D721Med (cell line): ENCODE data around the gene MGAT4C.

Experiments used
- DNase-seq: peaks from one replicate; pipeline ENCODE4 v3.0.0; 2011; ENCODE audit warnings: low spot score; ENCODE audit not compliant: insufficient read length
- FAIRE-seq: peaks from 2 replicates; lab custom pipeline; 2011; peaks lifted over from hg19 to GRCh38; lab: Jason Lieb, UNC
- CTCF ChIP-seq: IDR thresholded peaks from 2 replicates; pipeline ENCODE4 v1.5.1; 2012; ENCODE audit warnings: mild to moderate bottlenecking, control low read depth; ENCODE audit not compliant: insufficient read depth; ENCODE audit errors: missing control alignments

MGAT4C gene

GRCh38 chr12:86052921-86053320, 203.3 kb downstream of the MGAT4C start:
- FAIRE-seq (no peak), DNase-seq (no peak)
- no peak for TF ChIP-seq CTCF

DNA sequence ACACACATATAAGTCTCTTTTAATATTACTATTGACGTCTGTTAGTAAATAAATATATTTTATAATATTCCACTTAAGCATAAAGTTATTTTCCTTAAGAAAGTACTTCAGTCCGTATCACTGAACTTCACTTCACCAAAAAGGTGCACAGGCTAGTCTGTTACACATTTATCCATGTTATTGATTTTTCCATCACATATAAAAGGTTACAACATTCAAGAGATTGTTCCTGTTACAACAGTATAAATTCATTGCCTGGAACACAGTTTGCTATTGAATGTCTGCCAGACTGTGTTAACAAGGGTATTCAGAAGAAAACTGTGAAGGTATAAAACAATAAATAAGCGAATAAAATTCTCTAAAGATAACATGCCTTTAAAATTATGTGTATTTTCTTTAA, 206.2 kb downstream of the MGAT4C start:
- FAIRE-seq (no peak), DNase-seq (no peak)
- no peak for TF ChIP-seq CTCF

GRCh38 chr12:86044396-86044795, 211.8 kb downstream of the MGAT4C start:
- FAIRE-seq (no peak), DNase-seq (no peak)
- no peak for TF ChIP-seq CTCF

GRCh38 chr12:86042062-86042461, 214.1 kb downstream of the MGAT4C start:
- no peak for FAIRE-seq
- DNase-seq, result no peak
- TF ChIP-seq CTCF, result no peak

GRCh38 chr12:86018361-86018760, 237.8 kb downstream of the MGAT4C start:
- DNase-seq (no peak), FAIRE-seq (no peak)
- no peak for TF ChIP-seq CTCF

DNA sequence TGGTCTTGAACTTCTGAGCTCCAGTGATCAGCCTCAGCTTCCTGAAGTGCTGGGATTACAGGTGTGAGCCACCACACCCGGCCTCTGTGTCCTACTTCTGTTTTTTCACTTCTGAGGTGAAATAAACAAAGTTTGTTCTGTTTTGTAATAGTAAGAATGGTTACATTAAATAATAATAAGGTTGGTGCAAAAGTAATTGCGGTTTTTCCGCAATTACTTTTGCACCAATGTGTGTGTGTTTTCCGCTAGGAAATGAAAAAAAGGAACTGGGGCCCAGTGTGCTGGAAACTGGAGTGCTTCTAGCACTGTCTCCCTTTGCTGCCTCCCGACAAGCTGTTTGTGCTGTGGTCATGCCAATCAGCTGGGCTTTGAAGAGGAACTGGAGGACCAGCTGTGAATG, 241.2 kb downstream of the MGAT4C start:
- no peak for TF ChIP-seq CTCF
- DNase-seq (no peak), FAIRE-seq (no peak)

- DNase-seq, result no peak
- TF ChIP-seq CTCF, result no peak
- FAIRE-seq, result no peak
These were observed 249.5 kb downstream of the MGAT4C start for GRCh38 chr12:86006727-86007126.
